ENCODE results near the gene HOXD13.

The HOXD13 gene

DNA sequence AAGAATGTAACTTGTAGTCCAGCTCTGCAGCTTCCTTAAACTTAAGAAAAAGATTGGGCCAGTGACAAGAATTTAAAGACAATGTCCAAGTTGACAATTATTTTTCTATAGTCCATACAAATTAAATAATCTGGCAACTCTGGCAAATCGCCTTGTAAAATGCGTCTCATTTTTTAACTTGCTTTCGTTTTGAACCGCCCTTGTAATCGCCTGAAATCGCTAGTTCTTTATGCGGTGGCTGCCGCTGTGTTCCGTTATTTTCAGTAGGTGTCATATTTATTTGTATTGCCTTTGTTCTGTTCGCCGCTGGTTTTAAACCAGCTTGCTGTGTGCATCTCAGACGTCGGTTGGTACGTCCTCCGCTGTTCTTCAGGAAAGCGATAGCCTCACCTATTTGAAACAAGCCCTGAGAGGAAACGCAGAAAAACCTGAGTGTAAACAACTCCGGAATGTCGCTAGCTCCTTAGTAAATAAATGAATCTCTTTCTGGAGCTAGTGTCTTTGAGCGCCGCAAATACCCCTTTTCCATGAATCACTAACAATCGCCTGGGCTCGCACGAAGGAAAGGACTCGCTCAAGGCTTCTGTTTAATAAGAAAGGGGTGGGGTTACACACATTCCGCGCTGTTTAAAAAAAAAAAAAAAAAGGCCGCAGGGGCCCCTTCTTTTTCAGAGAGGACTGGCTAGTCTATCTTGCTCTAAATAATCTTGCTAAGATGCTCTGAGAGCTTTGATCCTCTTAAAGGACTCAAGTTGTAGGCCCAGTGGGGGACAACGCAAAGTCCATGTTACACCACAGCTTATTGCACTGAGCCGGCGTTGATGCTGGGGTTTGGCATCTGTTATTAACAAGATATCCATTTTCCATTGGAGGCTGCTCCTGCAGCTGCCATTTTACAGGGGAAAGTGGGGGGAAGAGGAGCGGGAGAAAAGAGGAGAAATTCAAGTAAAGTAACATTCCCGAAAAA, 40.0 kb downstream of the HOXD13 start:
- DNase-seq, result peak in 1 of 2 experiments; percentile 23

DNA sequence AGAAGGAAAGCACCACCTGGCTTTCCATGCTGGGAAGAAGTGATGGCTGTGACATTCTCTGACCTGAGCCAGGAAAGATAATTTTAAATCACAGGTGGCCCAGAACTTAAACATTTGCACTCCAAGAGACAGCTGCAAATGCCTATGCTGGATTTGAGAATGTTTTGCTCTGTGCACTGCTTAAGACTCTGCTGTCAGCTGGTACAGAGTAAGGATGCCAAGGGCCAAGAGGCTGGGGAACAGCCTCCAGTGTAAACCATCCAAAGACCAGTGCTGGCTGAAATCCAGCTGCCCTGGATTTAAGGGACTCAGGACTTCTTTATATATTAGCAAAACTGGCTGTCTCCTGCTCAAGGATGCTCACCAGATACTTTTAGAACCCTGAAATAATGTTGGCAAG, 40.9 kb downstream of the HOXD13 start:
- no peak for DNase-seq

- DNase-seq, result no peak
Observed at GRCh38 chr2:176134035-176134434, 41.5 kb downstream of the HOXD13 start.

GRCh38 chr2:176135035-176135440, 42.5 kb downstream of the HOXD13 start:
- no peak for DNase-seq

GRCh38 chr2:176136374-176137251, 44.1 kb downstream of the HOXD13 start:
- DNase-seq, result peak in 1 of 2 experiments; percentile 36

DNA sequence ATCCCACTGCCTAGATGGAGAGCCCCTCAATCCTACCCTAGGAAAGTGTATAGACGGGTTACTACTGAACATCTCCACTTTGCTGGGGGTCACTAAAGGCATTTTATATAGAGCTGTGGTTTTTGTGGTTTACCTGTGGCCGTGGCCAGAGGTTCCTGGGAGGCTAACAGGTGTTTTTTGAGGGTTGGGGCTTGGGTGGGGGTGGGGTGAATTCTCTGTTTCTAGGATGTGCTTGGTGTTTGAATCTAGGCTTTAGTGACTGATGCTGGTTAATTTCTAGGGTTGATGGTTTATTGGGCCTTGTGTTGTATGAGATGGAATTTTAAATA, 44.7 kb downstream of the HOXD13 start:
- no peak for DNase-seq

DNA sequence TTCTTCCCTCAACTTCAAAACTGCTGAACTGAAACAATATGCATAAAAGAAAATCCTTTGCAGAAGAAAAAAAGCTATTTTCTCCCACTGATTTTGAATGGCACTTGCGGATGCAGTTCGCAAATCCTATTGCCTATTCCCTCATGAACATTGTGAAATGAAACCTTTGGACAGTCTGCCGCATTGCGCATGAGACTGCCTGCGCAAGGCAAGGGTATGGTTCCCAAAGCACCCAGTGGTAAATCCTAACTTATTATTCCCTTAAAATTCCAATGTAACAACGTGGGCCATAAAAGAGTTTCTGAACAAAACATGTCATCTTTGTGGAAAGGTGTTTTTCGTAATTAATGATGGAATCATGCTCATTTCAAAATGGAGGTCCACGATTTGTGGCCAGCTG, 45.4 kb downstream of the HOXD13 start:
- no peak for DNase-seq

- DNase-seq, result peak in 1 of 2 experiments; percentile 7
Observed at GRCh38 chr2:176138526-176138922, 46.0 kb downstream of the HOXD13 start.

DNA sequence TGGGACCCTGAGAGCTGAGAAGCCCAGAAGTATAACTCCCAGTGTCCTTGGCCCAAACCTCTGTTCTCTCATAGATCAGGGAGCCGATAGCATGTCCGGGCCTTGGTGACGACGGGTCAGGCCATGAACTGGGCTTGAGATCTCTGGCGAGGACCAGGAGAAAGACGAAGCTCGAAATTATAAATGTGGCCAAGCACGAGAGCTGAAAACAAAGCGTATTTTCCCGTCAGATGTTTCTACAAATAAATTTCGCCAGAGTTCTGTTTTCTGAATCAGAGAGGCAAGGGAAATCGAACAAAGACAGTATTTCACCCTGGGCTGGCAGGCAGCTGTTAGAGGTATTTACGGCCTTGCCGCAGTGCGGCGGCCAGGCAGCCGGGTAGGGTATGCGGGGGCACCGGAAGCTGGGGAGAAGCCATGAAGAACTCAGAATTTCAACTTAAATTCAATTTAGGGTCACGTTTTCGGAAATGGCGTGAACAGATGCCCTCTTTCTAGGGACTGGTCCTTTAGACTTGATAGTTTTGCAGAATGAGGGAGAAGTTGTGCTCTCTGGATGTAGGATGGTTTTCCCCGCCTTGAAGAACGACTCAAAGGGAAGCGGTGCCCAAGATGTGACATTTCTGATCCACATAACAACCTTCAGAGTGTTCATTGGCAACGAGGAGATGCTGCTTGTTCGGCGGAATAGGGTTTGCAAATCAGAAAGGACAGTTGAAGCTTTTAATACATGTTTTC, 46.6 kb downstream of the HOXD13 start:
- DNase-seq, result peak; percentile 20 to 25

- no peak for DNase-seq
Observed at GRCh38 chr2:176139661-176140512, 47.4 kb downstream of the HOXD13 start.

DNA sequence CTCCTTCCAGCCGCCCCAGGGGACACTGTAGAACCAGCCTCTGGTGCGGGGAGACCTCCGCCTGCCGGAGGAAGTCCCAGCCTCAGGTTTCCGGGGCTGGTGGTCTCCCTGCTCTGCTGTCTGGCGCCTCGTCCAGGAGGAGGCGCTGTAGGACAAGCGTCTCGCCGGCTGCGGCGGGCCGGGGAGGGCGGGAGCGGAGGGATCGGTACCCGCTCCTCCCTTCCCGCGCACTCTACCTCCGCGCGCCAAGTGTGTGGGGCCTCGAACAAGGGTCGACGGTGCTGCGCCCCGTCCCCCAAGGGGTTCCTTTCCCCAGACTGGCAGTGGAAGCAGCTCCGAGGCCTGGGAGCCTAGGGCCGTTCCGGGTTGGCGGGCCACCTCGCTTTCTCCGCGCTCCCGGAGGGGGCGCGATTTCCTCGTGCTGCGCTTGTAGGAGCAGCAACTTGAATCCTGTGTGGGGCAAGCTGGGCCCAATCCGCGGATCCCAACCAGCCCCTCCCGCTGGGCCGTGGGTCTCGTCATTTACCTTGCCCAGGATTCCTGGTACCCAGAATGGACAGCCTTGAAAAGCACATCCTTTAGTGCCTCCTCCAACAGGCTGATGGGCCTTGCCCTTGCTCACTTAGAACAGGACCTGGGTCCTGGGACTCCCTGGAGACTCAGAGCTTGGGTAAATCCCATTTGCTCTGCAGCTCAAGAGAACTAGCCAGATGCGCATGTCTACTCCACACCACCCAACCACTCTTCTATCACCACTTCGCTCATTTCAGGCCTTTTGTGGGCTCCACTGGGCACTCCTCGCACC, 48.2 kb downstream of the HOXD13 start:
- DNase-seq, result peak; percentile 82 to 85

GRCh38 chr2:176142281-176142680, 49.8 kb downstream of the HOXD13 start:
- DNase-seq, result no peak
